ENCODE data around the gene NTM.

GRCh38 chr11:132052904-132053303, 682.5 kb downstream of the NTM start:
- TF ChIP-seq CTCF (IDR thresholded peaks at IDR 0.05) (no peak), POLR2A (IDR thresholded peaks at IDR 0.05) (no peak), POLR2AphosphoS5 (IDR thresholded peaks at IDR 0.05) (no peak)

Measured in breast epithelium (tissue), 3 donors.